ENCODE results near the gene TBL3.

GRCh38 chr16:2030036-2030435 is 58.2 kb downstream of the TBL3 start:
- no peak for TF ChIP-seq CTCF (IDR thresholded peaks at IDR 0.05)
- TF ChIP-seq POLR2A (IDR thresholded peaks at IDR 0.05), result no peak

Measured in uterus (tissue), 2 donors.